ENCODE data around the gene WDFY3.

The WDFY3 gene

GRCh38 chr4:84708406-84709135 lies 257.9 kb downstream of the WDFY3 start:
- no peak for TF ChIP-seq CTCF (IDR thresholded peaks at IDR 0.05; ENCODE audit: low read depth, low read length, missing control alignments)
- DNase-seq (ENCODE audit: extremely low read depth, low read depth), result no peak
- no peak overlapping the region for H3K4me3 ChIP-seq (replicated peaks; ENCODE audit: low read depth, low read length)

- DNase-seq (ENCODE audit: extremely low read depth, low read depth), result no peak
- no peak overlapping the region for H3K4me3 ChIP-seq (replicated peaks; ENCODE audit: low read depth, low read length)
- TF ChIP-seq CTCF (IDR thresholded peaks at IDR 0.05; ENCODE audit: low read depth, low read length, missing control alignments), result no peak
These were observed 260.2 kb downstream of the WDFY3 start for GRCh38 chr4:84706286-84706685.

DNA sequence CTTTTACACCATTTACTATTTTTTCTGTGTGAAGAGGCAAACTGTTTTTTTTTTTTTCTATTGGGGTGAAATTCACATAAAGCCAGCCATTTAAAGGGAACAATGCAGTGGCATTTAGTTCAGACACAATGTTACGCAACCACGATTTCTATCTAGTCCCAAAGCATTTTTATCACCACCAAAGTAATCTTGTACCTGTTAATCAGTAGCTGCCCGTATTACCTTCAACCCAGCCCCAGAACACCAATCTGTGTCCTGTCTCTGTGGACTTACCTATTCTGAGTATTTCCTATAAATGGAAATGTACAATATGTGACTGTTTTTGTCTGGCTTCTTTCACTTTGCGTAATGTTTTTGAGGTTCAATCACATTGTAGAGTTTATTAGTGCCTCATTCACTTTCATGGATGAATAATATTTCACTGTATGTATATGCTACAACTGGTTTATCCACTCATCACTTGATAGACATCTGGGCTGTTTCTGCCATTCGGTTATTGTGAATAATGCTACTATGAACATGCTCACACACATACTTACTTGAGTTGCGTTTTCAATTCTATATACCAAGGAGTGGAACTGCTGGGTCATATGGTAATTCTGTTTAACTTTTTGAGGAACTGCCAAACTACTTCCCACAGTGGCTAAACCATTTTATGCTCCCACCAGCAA lies 267.4 kb downstream of the WDFY3 start:
- no peak for DNase-seq (ENCODE audit: extremely low read depth, low read depth)
- no peak overlapping the region for H3K4me3 ChIP-seq (replicated peaks; ENCODE audit: low read depth, low read length)
- no peak for TF ChIP-seq CTCF (IDR thresholded peaks at IDR 0.05; ENCODE audit: low read depth, low read length, missing control alignments)

DNA sequence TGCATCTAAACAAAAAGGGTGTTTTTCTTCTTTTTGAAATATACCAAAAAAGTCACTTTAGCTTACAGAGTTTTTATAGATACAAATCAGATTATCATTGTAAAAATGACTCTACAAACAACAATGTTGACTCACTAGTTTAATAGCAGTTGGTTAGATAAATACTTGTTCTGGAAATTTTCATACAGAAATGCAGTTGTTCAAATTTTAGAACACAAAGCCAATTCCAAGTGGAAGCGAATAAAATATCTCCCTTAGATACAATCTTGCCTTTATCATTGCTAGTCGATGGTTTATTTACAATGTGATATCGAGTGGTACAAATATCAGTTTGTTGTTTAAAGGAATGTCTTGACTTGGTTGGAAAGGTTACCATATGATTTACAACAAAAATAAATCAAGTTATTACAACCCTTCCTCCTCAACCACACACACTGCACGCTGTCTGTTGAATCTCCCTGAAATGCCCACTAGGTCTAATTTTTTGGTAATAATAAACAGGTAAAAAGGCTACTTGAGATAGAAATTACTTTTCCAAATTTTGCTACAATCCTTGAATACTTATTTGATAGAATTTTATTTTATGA lies 268.8 kb downstream of the WDFY3 start:
- no peak for TF ChIP-seq CTCF (IDR thresholded peaks at IDR 0.05; ENCODE audit: low read depth, low read length, missing control alignments)
- no peak for DNase-seq (ENCODE audit: extremely low read depth, low read depth)
- no peak overlapping the region for H3K4me3 ChIP-seq (replicated peaks; ENCODE audit: low read depth, low read length)

DNA sequence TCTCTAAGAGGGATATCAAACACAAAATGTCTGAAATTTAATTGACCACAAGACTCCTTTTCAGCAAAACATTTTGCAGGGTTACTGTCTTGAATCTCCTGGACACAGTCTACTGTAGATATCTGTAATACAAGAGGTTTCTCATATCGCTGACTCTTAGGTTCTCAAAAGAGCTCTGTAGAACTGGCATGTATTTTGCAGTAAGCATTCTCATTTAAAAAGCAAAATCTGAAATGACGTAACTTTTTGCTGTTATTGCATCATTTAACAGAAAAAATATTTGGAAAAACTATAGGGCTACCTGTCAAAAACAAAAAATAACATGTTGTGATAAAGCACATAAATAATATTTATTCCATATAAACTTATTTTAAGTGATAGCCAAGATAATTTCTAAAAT lies 269.3 kb downstream of the WDFY3 start:
- H3K4me3 ChIP-seq (replicated peaks; ENCODE audit: low read depth, low read length), result no peak overlapping the region
- no peak for TF ChIP-seq CTCF (IDR thresholded peaks at IDR 0.05; ENCODE audit: low read depth, low read length, missing control alignments)
- no peak for DNase-seq (ENCODE audit: extremely low read depth, low read depth)

DNA sequence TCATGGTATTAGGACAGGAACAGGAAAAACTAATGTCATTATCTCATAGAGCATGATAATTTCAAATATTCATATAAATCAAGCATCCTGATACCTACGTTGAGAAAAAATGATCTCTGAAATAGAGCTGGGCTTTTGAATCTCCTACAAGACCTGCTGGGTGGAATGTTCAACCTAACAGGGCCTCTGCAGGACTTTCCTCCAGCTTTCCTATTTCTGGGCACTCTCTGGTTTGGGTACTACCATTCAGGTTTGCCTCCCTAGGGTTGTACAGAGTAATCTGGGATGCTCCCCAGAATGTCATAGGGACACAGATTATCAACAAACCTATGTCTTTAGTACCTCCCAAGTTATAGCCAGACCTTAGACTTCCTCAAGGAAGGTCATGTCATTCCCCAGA lies 274.7 kb downstream of the WDFY3 start:
- no peak overlapping the region for H3K4me3 ChIP-seq (replicated peaks; ENCODE audit: low read depth, low read length)
- TF ChIP-seq CTCF (IDR thresholded peaks at IDR 0.05; ENCODE audit: low read depth, low read length, missing control alignments), result no peak
- no peak for DNase-seq (ENCODE audit: extremely low read depth, low read depth)

Measured in HFF-Myc (cell line).